ENCODE measurements around the gene AGFG2.
"Not testable (repeated sequence)": the region's sequence is repeated elsewhere in the genome, so short reads cannot be mapped to it uniquely, and the experiment has no call there.

AGFG2 gene

GRCh38 chr7:100555701-100556100, 16.7 kb downstream of the AGFG2 start:
- no peak for DNase-seq

- DNase-seq = peak; percentile 85 to 86
Measured at GRCh38 chr7:100556541-100556940, 17.5 kb downstream of the AGFG2 start.

GRCh38 chr7:100559127-100559526, 20.1 kb downstream of the AGFG2 start:
- DNase-seq = no peak

GRCh38 chr7:100561491-100562194, 22.6 kb downstream of the AGFG2 start:
- DNase-seq = no peak

- DNase-seq = no peak
Measured at GRCh38 chr7:100562195-100563099, 23.4 kb downstream of the AGFG2 start.

GRCh38 chr7:100563100-100563564, 24.1 kb downstream of the AGFG2 start:
- no peak for DNase-seq

GRCh38 chr7:100563809-100564400, 24.9 kb downstream of the AGFG2 start:
- peak; percentile 53 for DNase-seq

- DNase-seq = not testable (repeated sequence)
Measured at GRCh38 chr7:100564405-100564804, 25.4 kb downstream of the AGFG2 start.

GRCh38 chr7:100565133-100565571, 26.1 kb downstream of the AGFG2 start:
- no peak for DNase-seq

GRCh38 chr7:100566018-100566531, 27.1 kb downstream of the AGFG2 start:
- DNase-seq = no peak

- no peak for DNase-seq
Measured at GRCh38 chr7:100567031-100567730, 28.2 kb downstream of the AGFG2 start.

- DNase-seq = no peak
Measured at GRCh38 chr7:100567751-100568175, 28.8 kb downstream of the AGFG2 start.

- DNase-seq = no peak
Measured at GRCh38 chr7:100568176-100568895, 29.3 kb downstream of the AGFG2 start.

- peak; percentile 25 to 41 for DNase-seq
Measured at GRCh38 chr7:100568896-100569844, 30.2 kb downstream of the AGFG2 start.

- DNase-seq = no peak
Measured at GRCh38 chr7:100570954-100571828, 32.2 kb downstream of the AGFG2 start.

GRCh38 chr7:100571829-100572116, 32.8 kb downstream of the AGFG2 start:
- DNase-seq = no peak

GRCh38 chr7:100572281-100572948, 33.4 kb downstream of the AGFG2 start:
- no peak for DNase-seq

- DNase-seq = no peak
Measured at GRCh38 chr7:100572949-100573675, 34.1 kb downstream of the AGFG2 start.

Measured in AML-193 (cell line).